Neural cell (in vitro differentiated cells): ENCODE results near the gene CCDC77. TPM values are rescaled to one million over a fixed set of nuclear protein-coding genes. Genes with fewer than 3 reads are reported as not detected.

Experiments used
- H2AFZ ChIP-seq: fragments of 200-600, 300-800 bp; sonication (generic), shearing (Covaris generic); 2 replicates; pipeline ENCODE4 v1.6.0; 2014; ENCODE audit warnings: low read depth, mild to moderate bottlenecking, antibody characterized with exemption, low read length, moderate library complexity
- H3F3A ChIP-seq: fragments of 200-600 bp; shearing (Covaris generic); 2 replicates; pipeline ENCODE4 v1.6.1; 2016; ENCODE audit warnings: mild to moderate bottlenecking, moderate library complexity, mixed read lengths, antibody characterized with exemption, low read length; ENCODE audit not compliant: insufficient read depth, poor library complexity, severe bottlenecking
- H3K27ac ChIP-seq: fragments of 200-600, 300-800 bp; sonication (generic), shearing (Covaris generic); 2 replicates; pipeline ENCODE4 v1.5.1; 2014; ENCODE audit warnings: mild to moderate bottlenecking, low read length, moderate library complexity
- H3K27me3 ChIP-seq: fragments of 300-800, 200-600 bp; sonication (generic), shearing (Covaris generic); 2 replicates; pipeline ENCODE4 v1.6.0; 2014; ENCODE audit warnings: mild to moderate bottlenecking, low read depth, low read length, moderate library complexity; ENCODE audit not compliant: insufficient read depth
- H3K36me3 ChIP-seq: fragments of 300-800, 200-600 bp; sonication (generic), shearing (Covaris generic); 2 replicates; pipeline ENCODE4 v1.5.1; 2014; ENCODE audit warnings: mild to moderate bottlenecking, antibody characterized with exemption, low read length, moderate library complexity; ENCODE audit not compliant: insufficient read depth
- H3K4me2 ChIP-seq: fragments of 300-800, 200-600 bp; sonication (generic), shearing (Covaris generic); 2 replicates; pipeline ENCODE4 v1.6.0; 2014; ENCODE audit warnings: mild to moderate bottlenecking, low read length
- H3K4me3 ChIP-seq: fragments of 300-800, 200-600 bp; sonication (generic), shearing (Covaris generic); 2 replicates; pipeline ENCODE4 v1.5.1; 2014; ENCODE audit warnings: mild to moderate bottlenecking, low read length, moderate library complexity
- H3K79me2 ChIP-seq: fragments of 200-600 bp; shearing (Covaris generic); replicated peaks from 2 replicates; pipeline ENCODE4 v1.6.0; 2014; ENCODE audit warnings: mild to moderate bottlenecking, low read length, moderate library complexity; ENCODE audit not compliant: insufficient read depth
- H3K9ac ChIP-seq: fragments of 300-800, 200-600 bp; sonication (generic), shearing (Covaris generic); 2 replicates; pipeline ENCODE4 v1.6.1; 2016; ENCODE audit warnings: mild to moderate bottlenecking, low read length, mixed read lengths
- H3K9me2 ChIP-seq: fragments of 200-600 bp; shearing (Covaris generic); 2 replicates; pipeline ENCODE4 v1.6.1; 2016; ENCODE audit warnings: mild to moderate bottlenecking, low read length, mixed read lengths; ENCODE audit not compliant: insufficient read depth
- H3K9me3 ChIP-seq: fragments of 200-600, 300-800 bp; sonication (generic), shearing (Covaris generic); 2 replicates; pipeline ENCODE4 v1.6.1; 2016; ENCODE audit warnings: mild to moderate bottlenecking, mixed run types, low read length, moderate library complexity, mixed read lengths
- H4K20me1 ChIP-seq: fragments of 200-600 bp; shearing (Covaris generic); 2 replicates; pipeline ENCODE4 v1.6.1; 2016; ENCODE audit warnings: mild to moderate bottlenecking, mixed run types; ENCODE audit not compliant: insufficient read depth
- EP300 ChIP-seq: fragments of 450-650 bp; conservative IDR thresholded peaks from 2 replicates; pipeline ENCODE4 v1.6.1; 2014; ENCODE audit warnings: antibody characterized with exemption, mild to moderate bottlenecking, moderate library complexity; ENCODE audit not compliant: poor library complexity, severe bottlenecking
- EZH2 ChIP-seq: fragments of 200-600, 300-800 bp; shearing (Covaris generic), sonication (generic); IDR thresholded peaks from 2 replicates; pipeline ENCODE4 v1.6.1; 2014; ENCODE audit warnings: antibody characterized with exemption, low read length, borderline replicate concordance, mild to moderate bottlenecking; ENCODE audit not compliant: insufficient read depth, poor library complexity, severe bottlenecking
- MXI1 ChIP-seq: fragments of 450-650 bp; conservative IDR thresholded peaks from 2 replicates; pipeline ENCODE4 v1.6.1; 2014; ENCODE audit warnings: antibody characterized with exemption, mild to moderate bottlenecking; ENCODE audit not compliant: poor library complexity, severe bottlenecking
- POLR2AphosphoS5 ChIP-seq: IDR thresholded peaks from 2 replicates; pipeline ENCODE4 v1.6.1; 2012
- RAD21 ChIP-seq: fragments of 450-650 bp; conservative IDR thresholded peaks from 2 replicates; pipeline ENCODE4 v1.6.1; 2014; ENCODE audit warnings: antibody characterized with exemption, mild to moderate bottlenecking, moderate library complexity
- SMC3 ChIP-seq: fragments of 450-650 bp; conservative IDR thresholded peaks from 2 replicates; pipeline ENCODE4 v1.6.1; 2014; ENCODE audit warnings: antibody characterized with exemption, mild to moderate bottlenecking, moderate library complexity; ENCODE audit not compliant: poor library complexity
- TAF1 ChIP-seq: IDR thresholded peaks from 2 replicates; pipeline ENCODE4 v1.6.1; 2012; ENCODE audit warnings: low read depth
- polyA plus RNA-seq: library from polyadenylated mRNA; depleted of rRNA; stranded (reverse); fragments of >200 nt; gene quantifications from 2 replicates; pipeline ENCODE4 v1.2.3, GENCODE V29; 2014
- TF ChIP-seq, protein P1 (sequence below): IDR thresholded peaks from 2 replicates; pipeline ENCODE4 v1.6.1; 2012; ENCODE audit warnings: borderline replicate concordance
- TF ChIP-seq, protein P2 (sequence below): fragments of 450-650 bp; IDR thresholded peaks from 2 replicates; pipeline ENCODE4 v1.5.1; 2014; ENCODE audit warnings: antibody characterized with exemption, mild to moderate bottlenecking, moderate library complexity; ENCODE audit not compliant: poor library complexity, severe bottlenecking

The CCDC77 gene
- polyA plus RNA-seq, 1 donor from 2014 or later = 42.9 TPM

DNA sequence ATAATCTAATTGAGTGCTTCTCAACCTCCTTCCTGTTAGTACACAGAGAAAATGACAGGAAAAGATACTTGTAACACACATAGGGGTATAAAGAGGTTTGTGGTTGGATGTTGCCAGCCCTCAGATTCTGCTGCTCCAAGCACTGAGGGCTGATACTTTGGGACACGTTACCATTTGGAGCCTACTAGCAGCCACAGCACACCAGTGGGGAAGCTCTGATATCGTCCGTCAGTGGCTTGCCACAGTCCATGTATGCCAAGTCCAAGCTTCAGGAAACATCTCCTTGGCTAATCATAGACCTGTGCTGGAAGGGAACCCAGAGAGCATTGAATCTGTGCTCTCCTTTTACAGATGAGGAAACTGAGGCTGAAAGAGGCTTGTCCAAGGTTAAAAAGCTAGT, 80.6 kb downstream of the CCDC77 start:
- TF ChIP-seq, protein P1, sequence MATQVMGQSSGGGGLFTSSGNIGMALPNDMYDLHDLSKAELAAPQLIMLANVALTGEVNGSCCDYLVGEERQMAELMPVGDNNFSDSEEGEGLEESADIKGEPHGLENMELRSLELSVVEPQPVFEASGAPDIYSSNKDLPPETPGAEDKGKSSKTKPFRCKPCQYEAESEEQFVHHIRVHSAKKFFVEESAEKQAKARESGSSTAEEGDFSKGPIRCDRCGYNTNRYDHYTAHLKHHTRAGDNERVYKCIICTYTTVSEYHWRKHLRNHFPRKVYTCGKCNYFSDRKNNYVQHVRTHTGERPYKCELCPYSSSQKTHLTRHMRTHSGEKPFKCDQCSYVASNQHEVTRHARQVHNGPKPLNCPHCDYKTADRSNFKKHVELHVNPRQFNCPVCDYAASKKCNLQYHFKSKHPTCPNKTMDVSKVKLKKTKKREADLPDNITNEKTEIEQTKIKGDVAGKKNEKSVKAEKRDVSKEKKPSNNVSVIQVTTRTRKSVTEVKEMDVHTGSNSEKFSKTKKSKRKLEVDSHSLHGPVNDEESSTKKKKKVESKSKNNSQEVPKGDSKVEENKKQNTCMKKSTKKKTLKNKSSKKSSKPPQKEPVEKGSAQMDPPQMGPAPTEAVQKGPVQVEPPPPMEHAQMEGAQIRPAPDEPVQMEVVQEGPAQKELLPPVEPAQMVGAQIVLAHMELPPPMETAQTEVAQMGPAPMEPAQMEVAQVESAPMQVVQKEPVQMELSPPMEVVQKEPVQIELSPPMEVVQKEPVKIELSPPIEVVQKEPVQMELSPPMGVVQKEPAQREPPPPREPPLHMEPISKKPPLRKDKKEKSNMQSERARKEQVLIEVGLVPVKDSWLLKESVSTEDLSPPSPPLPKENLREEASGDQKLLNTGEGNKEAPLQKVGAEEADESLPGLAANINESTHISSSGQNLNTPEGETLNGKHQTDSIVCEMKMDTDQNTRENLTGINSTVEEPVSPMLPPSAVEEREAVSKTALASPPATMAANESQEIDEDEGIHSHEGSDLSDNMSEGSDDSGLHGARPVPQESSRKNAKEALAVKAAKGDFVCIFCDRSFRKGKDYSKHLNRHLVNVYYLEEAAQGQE = no peak
- TF ChIP-seq MXI1 (no peak), EP300 (no peak)
- TF ChIP-seq, protein P2, sequence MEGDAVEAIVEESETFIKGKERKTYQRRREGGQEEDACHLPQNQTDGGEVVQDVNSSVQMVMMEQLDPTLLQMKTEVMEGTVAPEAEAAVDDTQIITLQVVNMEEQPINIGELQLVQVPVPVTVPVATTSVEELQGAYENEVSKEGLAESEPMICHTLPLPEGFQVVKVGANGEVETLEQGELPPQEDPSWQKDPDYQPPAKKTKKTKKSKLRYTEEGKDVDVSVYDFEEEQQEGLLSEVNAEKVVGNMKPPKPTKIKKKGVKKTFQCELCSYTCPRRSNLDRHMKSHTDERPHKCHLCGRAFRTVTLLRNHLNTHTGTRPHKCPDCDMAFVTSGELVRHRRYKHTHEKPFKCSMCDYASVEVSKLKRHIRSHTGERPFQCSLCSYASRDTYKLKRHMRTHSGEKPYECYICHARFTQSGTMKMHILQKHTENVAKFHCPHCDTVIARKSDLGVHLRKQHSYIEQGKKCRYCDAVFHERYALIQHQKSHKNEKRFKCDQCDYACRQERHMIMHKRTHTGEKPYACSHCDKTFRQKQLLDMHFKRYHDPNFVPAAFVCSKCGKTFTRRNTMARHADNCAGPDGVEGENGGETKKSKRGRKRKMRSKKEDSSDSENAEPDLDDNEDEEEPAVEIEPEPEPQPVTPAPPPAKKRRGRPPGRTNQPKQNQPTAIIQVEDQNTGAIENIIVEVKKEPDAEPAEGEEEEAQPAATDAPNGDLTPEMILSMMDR = no peak

DNA sequence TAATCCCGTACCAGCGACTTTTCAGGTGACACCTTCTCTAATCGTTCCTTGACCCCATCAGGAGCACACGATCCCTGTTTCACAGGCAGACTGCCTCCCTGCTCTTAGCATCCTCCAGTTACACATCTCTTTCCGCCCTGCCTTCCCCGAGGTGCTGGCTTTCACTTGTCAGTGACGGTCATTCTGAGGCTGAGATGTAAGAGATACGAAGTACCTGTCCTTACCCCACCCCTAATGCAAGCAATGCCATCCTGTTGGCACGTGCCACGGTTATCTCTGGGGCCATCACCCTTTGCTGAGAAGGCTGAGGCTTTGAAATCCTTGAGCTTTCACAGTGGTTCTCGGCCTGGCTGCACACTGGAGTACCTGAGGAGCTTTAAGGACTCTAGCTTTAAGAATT, 82.7 kb downstream of the CCDC77 start:
- Histone ChIP-seq H3K4me3 (no peak overlapping the region), H2AFZ (no peak overlapping the region), H3K9me2 (no peaks in the 10 kb centered on the region), H4K20me1 (no peaks in the 10 kb centered on the region), H3K9ac (no peak overlapping the region), H3K27me3 (no peaks in the 10 kb centered on the region), H3K36me3 (no peaks in the 10 kb centered on the region), H3K9me3 (no peaks in the 10 kb centered on the region), H3K4me2 (no peak overlapping the region), H3K27ac (no peak overlapping the region), H3K79me2 (no peaks in the 10 kb centered on the region), H3F3A (no peaks in the 10 kb centered on the region)
- TF ChIP-seq RAD21 = no peak
- TF ChIP-seq, protein P2 = no peak
- no peak for TF ChIP-seq EZH2
- no peak for TF ChIP-seq SMC3
- TF ChIP-seq MXI1 = no peak
- no peak for TF ChIP-seq EP300
- TF ChIP-seq, protein P1 = no peak
- TF ChIP-seq TAF1 = no peak
- no peak for TF ChIP-seq POLR2AphosphoS5

More for the DNA sequence above, 80.6 kb downstream of the CCDC77 start:
- no peaks in the 10 kb centered on the region for H3K27me3 ChIP-seq
- no peak overlapping the region for H3K27ac ChIP-seq
- H3K36me3 ChIP-seq = no peaks in the 10 kb centered on the region
- no peak overlapping the region for H2AFZ ChIP-seq
- H3K9ac ChIP-seq = no peak overlapping the region
- H3K9me2 ChIP-seq = no peaks in the 10 kb centered on the region
- H3K4me3 ChIP-seq = no peak overlapping the region
- H3K79me2 ChIP-seq = no peaks in the 10 kb centered on the region
- H3K9me3 ChIP-seq = no peaks in the 10 kb centered on the region
- H3F3A ChIP-seq = no peaks in the 10 kb centered on the region
- no peaks in the 10 kb centered on the region for H4K20me1 ChIP-seq
- H3K4me2 ChIP-seq = no peak overlapping the region
